HCEC 1CT (cell line): ENCODE measurements around the gene TSPAN4.

Experiments used
- DNase-seq: peaks from one replicate; pipeline ENCODE4 v3.0.0-alpha.2; 2017

Gene TSPAN4

DNA sequence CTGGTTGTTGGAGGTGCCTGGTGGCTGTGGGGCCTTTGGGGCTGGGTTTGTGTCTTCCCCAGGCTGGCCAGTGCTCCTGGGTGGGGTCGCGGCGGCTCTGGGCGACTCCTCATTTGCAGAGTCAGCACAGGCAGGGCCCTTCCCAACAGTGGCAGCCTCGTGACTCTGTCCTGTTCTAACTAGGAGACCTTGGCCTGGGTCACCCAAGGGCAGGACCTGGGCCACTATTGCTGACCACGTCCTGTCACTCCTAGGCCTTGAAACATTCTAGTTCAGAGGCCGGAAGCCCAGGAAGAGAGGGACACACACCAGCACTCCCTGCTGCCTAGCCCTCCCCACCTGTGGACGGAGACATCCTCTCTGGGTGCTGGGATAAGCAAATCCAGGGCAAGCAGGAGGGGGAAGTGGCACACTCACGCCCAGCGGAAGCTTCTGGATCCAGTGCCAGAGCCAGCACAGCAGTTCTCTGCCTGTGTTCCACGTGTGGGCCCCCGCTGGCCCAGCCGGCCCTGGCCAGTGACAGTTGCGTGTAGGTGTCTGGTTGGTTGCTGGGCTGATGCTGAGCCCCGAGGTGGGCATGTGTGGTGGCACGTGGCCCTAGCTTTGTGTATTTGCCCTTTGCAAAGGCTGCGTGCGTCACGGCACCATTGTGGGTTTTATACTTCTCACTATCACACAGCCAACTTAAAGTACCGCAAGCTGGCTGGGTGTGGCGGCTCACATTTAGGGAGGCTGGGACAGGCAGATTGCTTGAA, 72.3 kb downstream of the TSPAN4 start:
- no peak for DNase-seq
